A549 (cell line): Measurements from ENCODE around the gene CCDC85C. TPM values are rescaled to one million over a fixed set of nuclear protein-coding genes. Genes with fewer than 3 reads are reported as not detected.

Source experiments
- ATAC-seq, 2 experiments: fragments of 200-7000 bp in 1 of 2; fragments of >200 bp in 1 of 2; cut with Nextera tagmentation in 1 of 2; cut with Tn5 transposase in 1 of 2; 3 replicates each; pipeline versions ENCODE4 v1.8.0 to v1.9.1; 2018 to 2020; ENCODE audit warnings: mild to moderate bottlenecking in 1 of 2, moderate library complexity in 1 of 2
- CTCF ChIA-PET: fragments of 300-600 bp; sonication (Branson Sonifier 250); formaldehyde crosslinking; extraction: SDS; loops from one replicate; lab custom pipeline; 2021; ENCODE audit warnings: antibody characterized with exemption, inconsistent platforms; lab: Yijun Ruan, JAX
- POLR2A ChIA-PET: fragments of 350-600 bp; formaldehyde crosslinking; extraction: SDS; loops from one replicate; lab custom pipeline; 2021; ENCODE audit warnings: antibody characterized with exemption, inconsistent platforms; lab: Yijun Ruan, JAX
- DNase-seq, 2 experiments: peaks; one replicate each; pipeline versions ENCODE4 v3.0.0 to v3.0.0-alpha.2; 2011 to 2016; ENCODE audit warnings: low read depth in 1 of 2, low spot score in 1 of 2
- FAIRE-seq: peaks from 2 replicates; lab custom pipeline; 2011; peaks lifted over from hg19 to GRCh38; lab: Jason Lieb, UNC
- H3K27ac ChIP-seq, 2 experiments: fragments of >200 bp; sonication (Bioruptor Twin); formaldehyde crosslinking; 3 replicates each; pipeline ENCODE4 v1.5.1; 2016 to 2017
- H3K4me1 ChIP-seq: fragments of >200 bp; sonication (Bioruptor Twin); formaldehyde crosslinking; 3 replicates; pipeline ENCODE4 v1.6.1; 2016
- H3K4me2 ChIP-seq: fragments of >200 bp; sonication (Bioruptor Twin); formaldehyde crosslinking; 3 replicates; pipeline ENCODE4 v1.6.1; 2016
- H3K4me3 ChIP-seq: fragments of >200 bp; sonication (Bioruptor Twin); formaldehyde crosslinking; 3 replicates; pipeline ENCODE4 v1.5.1; 2016
- H3K9me3 ChIP-seq: fragments of >200 bp; sonication (Bioruptor Twin); formaldehyde crosslinking; 3 replicates; pipeline ENCODE4 v1.6.1; 2016
- BHLHE40 ChIP-seq: IDR thresholded peaks from 2 replicates; pipeline ENCODE4 v1.6.1; 2012; ENCODE audit warnings: low read depth, low read length, inconsistent platforms
- CBX2 ChIP-seq: fragments of 200-600 bp; sonication (generic); IDR thresholded peaks from 2 replicates; pipeline ENCODE4 v1.6.1; 2016; ENCODE audit warnings: low read depth, mild to moderate bottlenecking, borderline replicate concordance
- EHF ChIP-seq: fragments of 250-450 bp; sonication (Bioruptor Pico); IDR thresholded peaks from 2 replicates; pipeline ENCODE4 v1.5.0; 2020; ENCODE audit warnings: mild to moderate bottlenecking
- EP300 ChIP-seq, 2 experiments: fragments of >200 bp; sonication (Bioruptor Twin); formaldehyde crosslinking; IDR thresholded peaks; 2 replicates in 1 of 2; 3 replicates in 1 of 2; pipeline ENCODE4 v1.6.1; 2016 to 2017
- FOSL2 ChIP-seq, 2 experiments: fragments of 450-650 bp in 1 of 2; fragments of >200 bp in 1 of 2; sonication (Bioruptor Twin) in 1 of 2; formaldehyde crosslinking; IDR thresholded peaks; 2 replicates each; pipeline versions ENCODE4 v1.5.0 to v1.6.1; 2016 to 2020; ENCODE audit warnings: mild to moderate bottlenecking in 1 of 2, moderate library complexity in 1 of 2
- GATA3 ChIP-seq: IDR thresholded peaks from 2 replicates; pipeline ENCODE4 v1.6.1; 2012; ENCODE audit warnings: borderline replicate concordance
- HOXB5 ChIP-seq: fragments of 250-450 bp; sonication (Bioruptor Pico); IDR thresholded peaks from 2 replicates; pipeline ENCODE4 v1.5.0; 2020; ENCODE audit warnings: mild to moderate bottlenecking, moderate library complexity
- JUNB ChIP-seq: fragments of >200 bp; sonication (Bioruptor Twin); formaldehyde crosslinking; IDR thresholded peaks from 2 replicates; pipeline ENCODE4 v1.6.1; 2016
- KDM1A ChIP-seq: fragments of 200-600 bp; sonication (generic); IDR thresholded peaks from 2 replicates; pipeline ENCODE4 v1.6.1; 2016; ENCODE audit warnings: low read depth, mild to moderate bottlenecking
- KDM5A ChIP-seq: fragments of 200-600 bp; sonication (generic); IDR thresholded peaks from 2 replicates; pipeline ENCODE4 v1.6.1; 2016; ENCODE audit warnings: antibody characterized with exemption, mild to moderate bottlenecking
- MAFK ChIP-seq: fragments of 450-650 bp; IDR thresholded peaks from 2 replicates; pipeline ENCODE4 v1.6.1; 2014; ENCODE audit not compliant: partially characterized antibody
- MAZ ChIP-seq: fragments of 150-350 bp; IDR thresholded peaks from 2 replicates; pipeline ENCODE4 v1.6.1; 2014; ENCODE audit warnings: antibody characterized with exemption, low read depth, low read length, borderline replicate concordance
- MYC ChIP-seq: IDR thresholded peaks from 2 replicates; pipeline ENCODE4 v1.6.1; 2012; ENCODE audit warnings: mild to moderate bottlenecking, inconsistent platforms, low read length, improper control_type of control experiment, borderline replicate concordance
- NFE2L2 ChIP-seq: fragments of 150-350 bp; conservative IDR thresholded peaks from 2 replicates; pipeline ENCODE4 v1.6.1; 2014; ENCODE audit warnings: low read length
- RFX5 ChIP-seq: fragments of 450-650 bp; IDR thresholded peaks from 2 replicates; pipeline ENCODE4 v1.7.1; 2014; ENCODE audit warnings: antibody characterized with exemption, mild to moderate bottlenecking, moderate library complexity
- RNF2 ChIP-seq: fragments of 200-600 bp; sonication (generic); IDR thresholded peaks from 2 replicates; pipeline ENCODE4 v1.6.1; 2016; ENCODE audit warnings: low read depth, mild to moderate bottlenecking, antibody characterized with exemption, moderate library complexity, borderline replicate concordance
- SREBF2 ChIP-seq: fragments of 450-650 bp; IDR thresholded peaks from 2 replicates; pipeline ENCODE4 v1.6.1; 2014; ENCODE audit warnings: mild to moderate bottlenecking, moderate library complexity
- TFCP2L1 ChIP-seq: fragments of 250-450 bp; sonication (Bioruptor Pico); IDR thresholded peaks from 2 replicates; pipeline ENCODE4 v1.5.0; 2021; ENCODE audit warnings: mild to moderate bottlenecking
- ZFP36 ChIP-seq: fragments of 450-650 bp; IDR thresholded peaks from 2 replicates; pipeline ENCODE4 v1.6.1; 2014; ENCODE audit warnings: borderline replicate concordance; ENCODE audit not compliant: partially characterized antibody
- WGBS: methylation state at CpG from one replicate; pipeline ENCODE4 v1.1.6; 2017; ENCODE audit errors: missing lambda C conversion rate; 5-methylcytosine and 5-hydroxymethylcytosine counted together
- polyA plus RNA-seq, 4 experiments: library from polyadenylated mRNA; depleted of rRNA in 3 of 4; stranded (reverse); fragments of >200 nt; fragmentation: RNase III in 1 of 4; extraction: RNeasy Plus Mini Kit Qiagen cat#74134 plus additional on column Dnase treatment in 1 of 4; gene quantifications; 2 replicates in 3 of 4; 3 replicates in 1 of 4; pipeline ENCODE4 v1.2.3, GENCODE V29; 2011 to 2017
- TF ChIP-seq, protein P1 (sequence below): fragments of >200 bp; sonication (Bioruptor Twin); formaldehyde crosslinking; IDR thresholded peaks from 3 replicates; pipeline ENCODE4 v1.6.1; 2016
- TF ChIP-seq, protein P2 (sequence below): fragments of >200 bp; sonication (Bioruptor Twin); formaldehyde crosslinking; IDR thresholded peaks from 2 replicates; pipeline ENCODE4 v1.6.1; 2016
- TF ChIP-seq, protein P3 (sequence below): fragments of 150-350 bp; IDR thresholded peaks from 2 replicates; pipeline ENCODE4 v1.6.1; 2014; ENCODE audit warnings: low read depth, mild to moderate bottlenecking, low read length
- TF ChIP-seq, protein P4 (sequence below): fragments of 250-450 bp; sonication (Bioruptor Pico); IDR thresholded peaks from 2 replicates; pipeline ENCODE4 v1.5.0; 2020; ENCODE audit warnings: low read depth, mild to moderate bottlenecking, moderate library complexity
- TF ChIP-seq, protein P5 (sequence below): fragments of >200 bp; sonication (Bioruptor Twin); formaldehyde crosslinking; IDR thresholded peaks from 3 replicates; pipeline ENCODE4 v1.5.1; 2016

CCDC85C gene
- polyA plus RNA-seq, 2 of the 4 experiments (the other 2 are of a cell fraction): 11.4 to 31.4 TPM

DNA sequence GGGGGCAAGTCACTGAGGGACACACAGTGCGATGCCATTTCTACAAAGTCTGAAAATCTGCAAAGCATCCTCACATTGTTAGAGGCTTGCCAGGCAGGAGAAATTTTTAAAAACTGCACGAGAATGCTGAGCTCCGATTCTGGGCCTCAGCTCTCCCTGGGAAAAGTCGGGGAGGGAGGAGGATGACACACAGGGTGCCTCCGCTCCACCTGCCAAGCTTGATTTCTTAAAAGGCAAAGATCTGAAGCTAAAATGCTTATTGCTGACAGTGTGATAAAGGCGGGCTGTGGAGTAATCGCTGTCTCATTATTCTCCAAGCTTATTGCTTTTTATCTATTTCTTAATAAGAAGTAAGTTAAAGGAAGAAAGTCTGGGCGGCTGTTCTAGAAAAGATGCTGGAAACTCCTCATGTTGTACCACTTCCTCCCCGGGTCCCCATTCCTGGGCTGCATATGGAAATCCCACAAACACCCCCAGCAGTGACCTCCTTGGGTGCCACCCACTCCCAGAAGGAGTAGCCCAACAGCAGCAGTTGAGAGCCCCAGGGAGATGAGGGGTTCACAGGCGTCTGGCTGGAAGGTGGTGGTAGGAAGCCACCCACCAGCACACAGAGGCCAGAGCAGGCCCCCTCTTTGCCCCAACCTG lies 55.0 kb downstream of the CCDC85C start:
- POLR2A ChIA-PET: no interaction called here
- TF ChIP-seq, protein P1, sequence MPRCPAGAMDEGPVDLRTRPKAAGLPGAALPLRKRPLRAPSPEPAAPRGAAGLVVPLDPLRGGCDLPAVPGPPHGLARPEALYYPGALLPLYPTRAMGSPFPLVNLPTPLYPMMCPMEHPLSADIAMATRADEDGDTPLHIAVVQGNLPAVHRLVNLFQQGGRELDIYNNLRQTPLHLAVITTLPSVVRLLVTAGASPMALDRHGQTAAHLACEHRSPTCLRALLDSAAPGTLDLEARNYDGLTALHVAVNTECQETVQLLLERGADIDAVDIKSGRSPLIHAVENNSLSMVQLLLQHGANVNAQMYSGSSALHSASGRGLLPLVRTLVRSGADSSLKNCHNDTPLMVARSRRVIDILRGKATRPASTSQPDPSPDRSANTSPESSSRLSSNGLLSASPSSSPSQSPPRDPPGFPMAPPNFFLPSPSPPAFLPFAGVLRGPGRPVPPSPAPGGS: no peak
- TF ChIP-seq KDM5A (no peak), MAFK (peak; percentile 8), GATA3 (no peak)

DNA sequence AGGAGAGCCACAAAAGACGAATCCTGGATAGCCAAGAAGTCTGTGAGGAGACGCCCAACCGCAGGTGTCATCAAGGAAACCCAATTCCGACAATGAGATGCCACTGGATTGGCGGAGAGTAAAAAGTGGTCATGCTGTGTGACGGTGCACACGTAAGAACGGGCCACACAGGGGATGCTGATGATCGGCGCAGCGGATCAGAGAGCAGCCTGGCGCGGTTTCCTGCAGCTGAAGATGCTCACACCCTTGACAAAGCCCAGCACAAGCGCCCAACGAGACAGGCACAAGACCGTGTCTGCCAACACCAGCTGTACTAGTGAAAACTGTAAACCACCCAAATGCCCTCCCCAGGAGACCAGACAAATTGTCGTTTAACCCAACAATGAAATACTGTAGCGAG lies 55.8 kb downstream of the CCDC85C start:
- ChIA-PET POLR2A (no interaction called here), CTCF (interaction anchor here (1.1 to 2.1 kb wide), 6 partner anchors 10 to 93 kb away, joined by 3 to 7 read pairs (median 4); no protein-coding TSS in a partner anchor)
- Histone ChIP-seq H3K4me3 (no peak overlapping the region), H3K4me1 (peaks cover 19% of the 10 kb centered on the region), H3K9me3 (no peaks in the 10 kb centered on the region), H3K27ac (no peak overlapping the region)
- WGBS: 91% methylated on average over 18 of the region's 18 CpGs
- TF ChIP-seq RNF2: no peak
- TF ChIP-seq, all 56 proteins: peak for 0
- DNase-seq: no peak
- no peak overlapping the region for H3K4me2 ChIP-seq
- no peak for FAIRE-seq
- ATAC-seq: no peak

More for the DNA sequence above, 55.0 kb downstream of the CCDC85C start:
- 72% methylated on average over 10 of the region's 10 CpGs for WGBS
- ATAC-seq (no peak), FAIRE-seq (no peak), DNase-seq (no peak)
- Histone ChIP-seq H3K4me2 (no peak overlapping the region), H3K9me3 (no peaks in the 10 kb centered on the region), H3K4me1 (peaks cover 24% of the 10 kb centered on the region), H3K4me3 (no peak overlapping the region), H3K27ac (peak overlapping the region in 1 of 2 experiments; percentile 39; a peak in 2 of 6 replicates)
- CTCF ChIA-PET: interaction anchor here (1.0 to 2.1 kb wide), 9 partner anchors 9 to 92 kb away, joined by 3 to 7 read pairs (median 4); no protein-coding TSS in a partner anchor

DNA sequence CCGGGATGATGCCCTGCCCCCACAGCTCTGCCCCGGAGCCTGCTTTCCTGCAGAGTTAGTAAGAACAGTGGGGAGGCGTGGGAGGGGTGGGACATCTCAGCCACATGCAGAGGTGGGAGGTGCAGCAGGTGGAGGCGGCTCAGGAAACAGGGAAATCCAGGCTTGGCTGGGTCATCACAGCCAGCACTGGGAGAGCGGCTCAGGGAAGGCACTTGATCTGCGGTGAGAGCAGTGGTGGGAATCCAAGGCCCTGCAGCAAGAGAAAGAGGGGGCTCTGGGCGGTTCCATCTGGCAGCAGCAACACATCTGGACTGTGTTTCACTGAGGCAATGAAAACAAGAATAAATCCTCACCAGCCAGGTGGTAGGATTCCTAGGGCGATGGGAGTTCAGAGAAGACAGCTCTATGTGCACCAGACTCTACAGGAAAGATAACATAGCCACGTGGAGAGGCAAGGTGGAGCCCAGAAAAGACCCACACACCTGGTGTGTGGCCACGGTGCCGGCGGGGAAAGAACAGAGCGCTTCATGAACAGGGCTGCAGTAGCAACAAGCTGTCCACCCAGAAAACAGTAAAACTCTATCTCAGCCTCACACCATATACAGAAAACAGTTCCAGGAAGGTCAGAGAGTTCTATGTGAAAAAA lies 57.6 kb downstream of the CCDC85C start:
- Histone ChIP-seq H3K4me1 (peaks cover 17% of the 10 kb centered on the region), H3K4me3 (no peak overlapping the region), H3K9me3 (no peaks in the 10 kb centered on the region), H3K27ac (no peak overlapping the region), H3K4me2 (no peak overlapping the region)
- WGBS: 81% methylated on average over 12 of the region's 13 CpGs
- ATAC-seq: no peak
- CTCF ChIA-PET: interaction anchor here (0.8 to 9.4 kb wide), 5 partner anchors 8 to 61 kb away, joined by 3 to 67 read pairs (median 4); no protein-coding TSS in a partner anchor
- TF ChIP-seq, protein P2, sequence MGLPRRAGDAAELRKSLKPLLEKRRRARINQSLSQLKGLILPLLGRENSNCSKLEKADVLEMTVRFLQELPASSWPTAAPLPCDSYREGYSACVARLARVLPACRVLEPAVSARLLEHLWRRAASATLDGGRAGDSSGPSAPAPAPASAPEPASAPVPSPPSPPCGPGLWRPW: no peak
- TF ChIP-seq CBX2 (no peak), KDM1A (no peak), HOXB5 (CRISPR knock-in tag) (no peak), BHLHE40 (no peak), SREBF2 (no peak), MYC (no peak), RFX5 (no peak), ZFP36 (no peak), EHF (CRISPR knock-in tag) (no peak), MAZ (no peak), JUNB (no peak), NFE2L2 (no peak), EP300 (IDR thresholded peaks at IDR 0.05) (no peak), FOSL2 (IDR thresholded peaks at IDR 0.05) (no peak), FOSL2 (CRISPR knock-in tag; IDR thresholded peaks at IDR 0.05) (no peak), TFCP2L1 (CRISPR knock-in tag) (no peak)
- TF ChIP-seq, protein P3, sequence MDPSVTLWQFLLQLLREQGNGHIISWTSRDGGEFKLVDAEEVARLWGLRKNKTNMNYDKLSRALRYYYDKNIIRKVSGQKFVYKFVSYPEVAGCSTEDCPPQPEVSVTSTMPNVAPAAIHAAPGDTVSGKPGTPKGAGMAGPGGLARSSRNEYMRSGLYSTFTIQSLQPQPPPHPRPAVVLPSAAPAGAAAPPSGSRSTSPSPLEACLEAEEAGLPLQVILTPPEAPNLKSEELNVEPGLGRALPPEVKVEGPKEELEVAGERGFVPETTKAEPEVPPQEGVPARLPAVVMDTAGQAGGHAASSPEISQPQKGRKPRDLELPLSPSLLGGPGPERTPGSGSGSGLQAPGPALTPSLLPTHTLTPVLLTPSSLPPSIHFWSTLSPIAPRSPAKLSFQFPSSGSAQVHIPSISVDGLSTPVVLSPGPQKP: no peak
- TF ChIP-seq, protein P4, sequence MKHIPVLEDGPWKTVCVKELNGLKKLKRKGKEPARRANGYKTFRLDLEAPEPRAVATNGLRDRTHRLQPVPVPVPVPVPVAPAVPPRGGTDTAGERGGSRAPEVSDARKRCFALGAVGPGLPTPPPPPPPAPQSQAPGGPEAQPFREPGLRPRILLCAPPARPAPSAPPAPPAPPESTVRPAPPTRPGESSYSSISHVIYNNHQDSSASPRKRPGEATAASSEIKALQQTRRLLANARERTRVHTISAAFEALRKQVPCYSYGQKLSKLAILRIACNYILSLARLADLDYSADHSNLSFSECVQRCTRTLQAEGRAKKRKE (CRISPR knock-in tag): no peak
- TF ChIP-seq, protein P5, sequence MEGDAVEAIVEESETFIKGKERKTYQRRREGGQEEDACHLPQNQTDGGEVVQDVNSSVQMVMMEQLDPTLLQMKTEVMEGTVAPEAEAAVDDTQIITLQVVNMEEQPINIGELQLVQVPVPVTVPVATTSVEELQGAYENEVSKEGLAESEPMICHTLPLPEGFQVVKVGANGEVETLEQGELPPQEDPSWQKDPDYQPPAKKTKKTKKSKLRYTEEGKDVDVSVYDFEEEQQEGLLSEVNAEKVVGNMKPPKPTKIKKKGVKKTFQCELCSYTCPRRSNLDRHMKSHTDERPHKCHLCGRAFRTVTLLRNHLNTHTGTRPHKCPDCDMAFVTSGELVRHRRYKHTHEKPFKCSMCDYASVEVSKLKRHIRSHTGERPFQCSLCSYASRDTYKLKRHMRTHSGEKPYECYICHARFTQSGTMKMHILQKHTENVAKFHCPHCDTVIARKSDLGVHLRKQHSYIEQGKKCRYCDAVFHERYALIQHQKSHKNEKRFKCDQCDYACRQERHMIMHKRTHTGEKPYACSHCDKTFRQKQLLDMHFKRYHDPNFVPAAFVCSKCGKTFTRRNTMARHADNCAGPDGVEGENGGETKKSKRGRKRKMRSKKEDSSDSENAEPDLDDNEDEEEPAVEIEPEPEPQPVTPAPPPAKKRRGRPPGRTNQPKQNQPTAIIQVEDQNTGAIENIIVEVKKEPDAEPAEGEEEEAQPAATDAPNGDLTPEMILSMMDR: no peak
- no peak for FAIRE-seq
- POLR2A ChIA-PET: no interaction called here
- no peak for DNase-seq
